HepG2 (cell line): ENCODE data around the gene NCOA7. TPM values are rescaled to one million over a fixed set of nuclear protein-coding genes. Genes with fewer than 3 reads are reported as not detected.

Source experiments
- ATAC-seq: fragments of 200-7000 bp; cut with Tn5 transposase; 3 replicates; pipeline ENCODE4 v1.9.1; 2020; ENCODE audit warnings: mild to moderate bottlenecking, moderate library complexity
- BruUV-seq: library from RNA; stranded (reverse); fragments of 400-500 nt; replicated peaks from 2 replicates; lab custom pipeline; 2021; lab: Mats Ljungman, UMichigan
- CTCF ChIA-PET: fragments of 300-600 bp; formaldehyde crosslinking; extraction: SDS; loops from one replicate; lab custom pipeline; 2021; ENCODE audit warnings: low total read pairs, inconsistent platforms, low intra/inter-chr PET ratio; lab: Yijun Ruan, JAX
- POLR2A ChIA-PET: fragments of 350-600 bp; sonication (Branson Sonifier 250); formaldehyde crosslinking; loops from one replicate; lab custom pipeline; 2020; ENCODE audit warnings: antibody characterized with exemption, inconsistent platforms; lab: Yijun Ruan, JAX
- DNase-seq: peaks from one replicate; pipeline ENCODE4 v3.0.0-alpha.2; 2015; ENCODE audit warnings: low spot score
- FAIRE-seq: peaks from 3 replicates; lab custom pipeline; 2011; peaks lifted over from hg19 to GRCh38; lab: Jason Lieb, UNC
- H2AFZ ChIP-seq: one replicate; pipeline ENCODE4 v1.6.1; 2011; ENCODE audit warnings: low read length, inconsistent platforms
- H3K27ac ChIP-seq: fragments of 300-600 bp; 3 replicates; pipeline ENCODE4 v1.8.0; 2011; ENCODE audit warnings: mixed run types, mild to moderate bottlenecking, mixed read lengths, low read length, inconsistent platforms; ENCODE audit not compliant: insufficient read depth; ENCODE audit errors: extremely low read length
- H3K27me3 ChIP-seq, 2 experiments: fragments of 200-600 bp in 1 of 2; 2 replicates in 1 of 2; 3 replicates in 1 of 2; pipeline versions ENCODE4 v1.6.0 to v1.8.0; 2011; ENCODE audit warnings: low read length in 2 of 2, mild to moderate bottlenecking in 2 of 2, moderate library complexity in 2 of 2, inconsistent platforms in 1 of 2; ENCODE audit not compliant: insufficient read depth in 2 of 2, control insufficient read depth in 1 of 2
- H3K36me3 ChIP-seq, 2 experiments: fragments of 200-600 bp in 1 of 2; replicated peaks in 1 of 2; 2 replicates in 1 of 2; 3 replicates in 1 of 2; pipeline versions ENCODE4 v1.5.1 to v1.8.0; 2011; ENCODE audit warnings: low read length in 2 of 2, inconsistent platforms in 1 of 2; ENCODE audit not compliant: insufficient read depth in 2 of 2, control insufficient read depth in 1 of 2
- H3K4me1 ChIP-seq: 2 replicates; pipeline ENCODE4 v1.5.1; 2012; ENCODE audit warnings: low read length, inconsistent platforms; ENCODE audit not compliant: insufficient read depth
- H3K4me2 ChIP-seq: 2 replicates; pipeline ENCODE4 v1.6.0; 2011; ENCODE audit warnings: low read depth, low read length, inconsistent platforms
- H3K4me3 ChIP-seq, 3 experiments: fragments of 200-600 bp in 1 of 3; sonication (generic), shearing (Covaris generic) in 1 of 3; replicated peaks in 1 of 3; 2 replicates each; pipeline ENCODE4 v1.5.1; 2011 to 2016; ENCODE audit warnings: low read length in 3 of 3, inconsistent platforms in 2 of 3, low read depth in 2 of 3, mild to moderate bottlenecking in 2 of 3, control low read depth in 1 of 3, mixed read lengths in 1 of 3; ENCODE audit not compliant: insufficient read depth in 1 of 3
- H3K79me2 ChIP-seq: one replicate; pipeline ENCODE4 v1.6.1; 2011; ENCODE audit warnings: low read length, inconsistent platforms; ENCODE audit not compliant: insufficient read depth
- H3K9ac ChIP-seq: 2 replicates; pipeline ENCODE4 v1.6.0; 2011; ENCODE audit warnings: mild to moderate bottlenecking, low read depth, low read length, inconsistent platforms; ENCODE audit not compliant: insufficient read depth
- H3K9me3 ChIP-seq: 2 replicates; pipeline ENCODE4 v1.5.1; 2012; ENCODE audit warnings: mild to moderate bottlenecking, low read length
- H4K20me1 ChIP-seq: 2 replicates; pipeline ENCODE4 v1.6.0; 2011; ENCODE audit warnings: inconsistent platforms, mild to moderate bottlenecking, low read length, moderate library complexity; ENCODE audit not compliant: insufficient read depth
- CENPT ChIP-seq: sonication (generic); formaldehyde crosslinking; IDR thresholded peaks from 2 replicates; pipeline ENCODE4 v1.8.0; 2022; ENCODE audit warnings: low read depth, mild to moderate bottlenecking, moderate library complexity, missing genetic modification reagents
- GPN1 ChIP-seq: sonication (generic); formaldehyde crosslinking; IDR thresholded peaks from 2 replicates; pipeline ENCODE4 v1.5.1; 2020; ENCODE audit warnings: missing genetic modification reagents, borderline replicate concordance
- KLF9 ChIP-seq: IDR thresholded peaks from 2 replicates; pipeline ENCODE4 v1.6.1; 2016; ENCODE audit warnings: low read depth
- MLX ChIP-seq: IDR thresholded peaks from 2 replicates; pipeline ENCODE4 v1.6.1; 2016
- NR2F6 ChIP-seq, 2 experiments: IDR thresholded peaks; 2 replicates each; pipeline ENCODE4 v1.6.1; 2016; ENCODE audit warnings: antibody characterized with exemption in 1 of 2, mild to moderate bottlenecking in 1 of 2
- PREB ChIP-seq: sonication (generic); formaldehyde crosslinking; IDR thresholded peaks from 2 replicates; pipeline ENCODE4 v1.4.0; 2020; ENCODE audit warnings: missing genetic modification reagents
- ZBTB38 ChIP-seq: sonication (generic); formaldehyde crosslinking; IDR thresholded peaks from 2 replicates; pipeline ENCODE4 v1.5.1; 2020; ENCODE audit warnings: mild to moderate bottlenecking, missing genetic modification reagents
- ZNF17 ChIP-seq: sonication (generic); formaldehyde crosslinking; IDR thresholded peaks from 2 replicates; pipeline ENCODE4 v1.5.0; 2020; ENCODE audit warnings: mild to moderate bottlenecking, missing genetic modification reagents
- ZNF205 ChIP-seq: IDR thresholded peaks from 2 replicates; pipeline ENCODE4 v1.6.1; 2018; ENCODE audit warnings: missing biosample characterization, missing genetic modification reagents
- ZNF296 ChIP-seq: sonication (generic); formaldehyde crosslinking; conservative IDR thresholded peaks from 2 replicates; pipeline ENCODE4 v1.5.0; 2020; ENCODE audit warnings: mild to moderate bottlenecking, missing genetic modification reagents
- ZNF329 ChIP-seq: sonication (generic); formaldehyde crosslinking; IDR thresholded peaks from 2 replicates; pipeline ENCODE4 v1.9.0; 2021; ENCODE audit warnings: low read depth, mild to moderate bottlenecking, missing genetic modification reagents
- ZNF552 ChIP-seq: sonication (generic); formaldehyde crosslinking; IDR thresholded peaks from 2 replicates; pipeline ENCODE4 v1.9.0; 2022; ENCODE audit warnings: missing genetic modification reagents, mild to moderate bottlenecking, borderline replicate concordance
- ZNF562 ChIP-seq: sonication (generic); formaldehyde crosslinking; IDR thresholded peaks from 2 replicates; pipeline ENCODE4 v1.8.0; 2022; ENCODE audit warnings: missing genetic modification reagents, borderline replicate concordance
- ZNF619 ChIP-seq: sonication (generic); formaldehyde crosslinking; IDR thresholded peaks from 2 replicates; pipeline ENCODE4 v1.4.0; 2020; ENCODE audit warnings: mild to moderate bottlenecking, missing genetic modification reagents
- WGBS: methylation state at CpG from one replicate; pipeline ENCODE4 v1.1.6; 2017; ENCODE audit warnings: low lambda C conversion rate; 5-methylcytosine and 5-hydroxymethylcytosine counted together
- in situ Hi-C: cut with HindIII; loops from 2 replicates; pipeline ENCODE4 v1.10.0; 2017; ENCODE audit warnings: low pct_unique_long_range_greater_than_20kb; ENCODE audit not compliant: extremely low pct_ligation_motif_present
- intact Hi-C: fragments of 100-400 bp; cut with micrococcal nuclease; formaldehyde crosslinking; loops from one replicate; pipeline ENCODE4 v1.10.0; 2022; ENCODE audit not compliant: unreplicated experiment
- polyA plus RNA-seq, 8 experiments: library from polyadenylated mRNA; depleted of rRNA in 3 of 8; stranded (reverse) in 7 of 8; unstranded in 1 of 8; fragments of >200 nt; fragmentation: Illumina TruSeq in 4 of 8; extraction: Trizol in 4 of 8; gene quantifications; 2 replicates each; pipeline versions ENCODE4 v1.2.1 to v1.2.3, GENCODE V29; 2011 to 2016; ENCODE audit warnings: low read depth in 4 of 8, missing spikeins in 1 of 8, mixed read lengths in 1 of 8; ENCODE audit not compliant: insufficient read depth in 1 of 8
- total RNA-seq, 5 experiments: library from RNA; depleted of rRNA; stranded (reverse); fragments of >200 nt; fragmentation: Illumina TruSeq; extraction: Trizol; gene quantifications; 2 replicates each; pipeline ENCODE4 v1.2.3, GENCODE V29; 2016; ENCODE audit warnings: low read depth in 1 of 5
- TF ChIP-seq, protein P1 (sequence below): sonication (generic); formaldehyde crosslinking; IDR thresholded peaks from 2 replicates; pipeline ENCODE4 v1.9.0; 2021; ENCODE audit warnings: missing genetic modification reagents, borderline replicate concordance
- TF ChIP-seq, protein P2 (sequence below): sonication (generic); formaldehyde crosslinking; IDR thresholded peaks from 2 replicates; pipeline ENCODE4 v1.4.0; 2020; ENCODE audit warnings: missing genetic modification reagents

Gene NCOA7
- total and polyA plus RNA-seq, 2 of the 13 experiments (the other 11 are each of a cell fraction or from before 2014, with no cell fraction given): 13.6 to 20.8 TPM

DNA sequence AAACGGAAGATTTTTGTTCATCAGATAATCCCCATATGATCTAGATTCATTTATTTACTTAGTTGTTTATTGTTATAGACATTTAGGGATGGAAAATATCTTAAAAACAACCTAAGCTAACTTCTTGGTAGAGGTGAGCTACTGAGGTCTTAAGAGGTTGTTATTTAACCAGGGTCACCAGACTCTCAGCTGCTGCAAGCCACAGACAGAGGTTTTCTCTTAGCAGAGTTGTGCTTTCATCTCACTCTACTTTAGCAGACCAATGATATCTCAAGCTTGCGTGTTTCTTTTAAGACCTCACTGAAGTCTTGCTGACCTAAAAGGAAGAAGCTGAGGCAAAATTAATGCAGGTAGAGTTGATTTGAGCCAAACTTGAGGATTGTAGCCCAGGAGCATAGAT, 43.6 kb downstream of the NCOA7 start (continued):
- TF ChIP-seq, protein P1, sequence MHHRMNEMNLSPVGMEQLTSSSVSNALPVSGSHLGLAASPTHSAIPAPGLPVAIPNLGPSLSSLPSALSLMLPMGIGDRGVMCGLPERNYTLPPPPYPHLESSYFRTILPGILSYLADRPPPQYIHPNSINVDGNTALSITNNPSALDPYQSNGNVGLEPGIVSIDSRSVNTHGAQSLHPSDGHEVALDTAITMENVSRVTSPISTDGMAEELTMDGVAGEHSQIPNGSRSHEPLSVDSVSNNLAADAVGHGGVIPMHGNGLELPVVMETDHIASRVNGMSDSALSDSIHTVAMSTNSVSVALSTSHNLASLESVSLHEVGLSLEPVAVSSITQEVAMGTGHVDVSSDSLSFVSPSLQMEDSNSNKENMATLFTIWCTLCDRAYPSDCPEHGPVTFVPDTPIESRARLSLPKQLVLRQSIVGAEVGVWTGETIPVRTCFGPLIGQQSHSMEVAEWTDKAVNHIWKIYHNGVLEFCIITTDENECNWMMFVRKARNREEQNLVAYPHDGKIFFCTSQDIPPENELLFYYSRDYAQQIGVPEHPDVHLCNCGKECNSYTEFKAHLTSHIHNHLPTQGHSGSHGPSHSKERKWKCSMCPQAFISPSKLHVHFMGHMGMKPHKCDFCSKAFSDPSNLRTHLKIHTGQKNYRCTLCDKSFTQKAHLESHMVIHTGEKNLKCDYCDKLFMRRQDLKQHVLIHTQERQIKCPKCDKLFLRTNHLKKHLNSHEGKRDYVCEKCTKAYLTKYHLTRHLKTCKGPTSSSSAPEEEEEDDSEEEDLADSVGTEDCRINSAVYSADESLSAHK (CRISPR knock-in tag): no peak
- no peak for TF ChIP-seq ZNF329 (CRISPR knock-in tag)
- no peak for TF ChIP-seq NR2F6 (IDR thresholded peaks at IDR 0.05)
- TF ChIP-seq NR2F6 (CRISPR knock-in tag; IDR thresholded peaks at IDR 0.05): no peak
- TF ChIP-seq ZNF296 (CRISPR knock-in tag): no peak
- no peak for TF ChIP-seq GPN1 (CRISPR knock-in tag)
- TF ChIP-seq ZNF552 (CRISPR knock-in tag): no peak
- TF ChIP-seq, all 625 proteins: peak for 0

DNA sequence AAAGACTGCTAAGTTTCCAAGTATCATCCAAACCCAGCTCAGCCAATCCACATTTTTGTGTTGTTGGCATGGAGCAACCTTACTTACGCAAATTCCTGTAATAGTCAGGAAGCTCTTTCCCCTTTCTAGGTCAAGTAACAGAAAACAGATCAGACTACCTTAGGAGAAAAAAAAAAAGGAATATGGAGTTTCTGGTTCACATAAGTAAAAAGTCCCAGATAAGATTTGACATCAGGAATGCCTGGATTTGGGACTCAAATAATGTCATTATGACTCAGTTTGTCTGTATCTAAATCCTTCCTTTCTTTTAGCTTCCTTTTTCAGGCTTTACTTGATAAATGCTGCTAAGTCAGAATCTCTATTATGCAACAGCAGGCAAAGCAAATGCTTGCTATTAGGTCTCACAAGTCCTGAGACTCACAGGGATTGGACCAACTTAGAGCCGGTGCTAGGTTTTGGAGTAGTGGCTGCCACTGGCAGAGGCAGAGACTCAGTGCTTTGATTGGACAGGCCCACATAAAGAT, 44.5 kb downstream of the NCOA7 start:
- Histone ChIP-seq H3K36me3 (no peaks in the 10 kb centered on the region), H3K4me2 (no peak overlapping the region), H3K9me3 (no peaks in the 10 kb centered on the region), H3K79me2 (no peaks in the 10 kb centered on the region), H3K4me3 (no peak overlapping the region), H3K4me1 (no peaks in the 10 kb centered on the region), H4K20me1 (no peaks in the 10 kb centered on the region), H2AFZ (no peak overlapping the region), H3K9ac (no peak overlapping the region), H3K27me3 (no peaks in the 10 kb centered on the region), H3K27ac (no peak overlapping the region)
- 94% methylated on average over 2 of the region's 2 CpGs for WGBS
- no TSS peak for BruUV-seq
- ChIA-PET POLR2A (no interaction called here), CTCF (no interaction called here)
- ATAC-seq: no peak
- DNase-seq: no peak
- intact Hi-C loops (no loop called here), in situ Hi-C loops (no loop called here)
- no peak for FAIRE-seq
- no peak for TF ChIP-seq PREB (CRISPR knock-in tag)
- TF ChIP-seq ZNF562: no peak
- no peak for TF ChIP-seq ZNF17 (CRISPR knock-in tag)
- no peak for TF ChIP-seq ZBTB38 (CRISPR knock-in tag)
- no peak for TF ChIP-seq KLF9 (CRISPR knock-in tag)
- no peak for TF ChIP-seq ZNF619 (CRISPR knock-in tag)
- no peak for TF ChIP-seq CENPT (CRISPR knock-in tag)
- no peak for TF ChIP-seq ZNF205 (CRISPR knock-in tag)
- TF ChIP-seq MLX (CRISPR knock-in tag): no peak
- TF ChIP-seq, protein P2, sequence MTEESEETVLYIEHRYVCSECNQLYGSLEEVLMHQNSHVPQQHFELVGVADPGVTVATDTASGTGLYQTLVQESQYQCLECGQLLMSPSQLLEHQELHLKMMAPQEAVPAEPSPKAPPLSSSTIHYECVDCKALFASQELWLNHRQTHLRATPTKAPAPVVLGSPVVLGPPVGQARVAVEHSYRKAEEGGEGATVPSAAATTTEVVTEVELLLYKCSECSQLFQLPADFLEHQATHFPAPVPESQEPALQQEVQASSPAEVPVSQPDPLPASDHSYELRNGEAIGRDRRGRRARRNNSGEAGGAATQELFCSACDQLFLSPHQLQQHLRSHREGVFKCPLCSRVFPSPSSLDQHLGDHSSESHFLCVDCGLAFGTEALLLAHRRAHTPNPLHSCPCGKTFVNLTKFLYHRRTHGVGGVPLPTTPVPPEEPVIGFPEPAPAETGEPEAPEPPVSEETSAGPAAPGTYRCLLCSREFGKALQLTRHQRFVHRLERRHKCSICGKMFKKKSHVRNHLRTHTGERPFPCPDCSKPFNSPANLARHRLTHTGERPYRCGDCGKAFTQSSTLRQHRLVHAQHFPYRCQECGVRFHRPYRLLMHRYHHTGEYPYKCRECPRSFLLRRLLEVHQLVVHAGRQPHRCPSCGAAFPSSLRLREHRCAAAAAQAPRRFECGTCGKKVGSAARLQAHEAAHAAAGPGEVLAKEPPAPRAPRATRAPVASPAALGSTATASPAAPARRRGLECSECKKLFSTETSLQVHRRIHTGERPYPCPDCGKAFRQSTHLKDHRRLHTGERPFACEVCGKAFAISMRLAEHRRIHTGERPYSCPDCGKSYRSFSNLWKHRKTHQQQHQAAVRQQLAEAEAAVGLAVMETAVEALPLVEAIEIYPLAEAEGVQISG (CRISPR knock-in tag): no peak
